CD4-positive, alpha-beta T cell treated with Interleukin-4 for 4 hours (primary cell): ENCODE data around the gene RHEB.

Experiments used
- DNase-seq: peaks from one replicate; pipeline ENCODE4 v3.0.0-alpha.2; 2020

Gene RHEB

DNA sequence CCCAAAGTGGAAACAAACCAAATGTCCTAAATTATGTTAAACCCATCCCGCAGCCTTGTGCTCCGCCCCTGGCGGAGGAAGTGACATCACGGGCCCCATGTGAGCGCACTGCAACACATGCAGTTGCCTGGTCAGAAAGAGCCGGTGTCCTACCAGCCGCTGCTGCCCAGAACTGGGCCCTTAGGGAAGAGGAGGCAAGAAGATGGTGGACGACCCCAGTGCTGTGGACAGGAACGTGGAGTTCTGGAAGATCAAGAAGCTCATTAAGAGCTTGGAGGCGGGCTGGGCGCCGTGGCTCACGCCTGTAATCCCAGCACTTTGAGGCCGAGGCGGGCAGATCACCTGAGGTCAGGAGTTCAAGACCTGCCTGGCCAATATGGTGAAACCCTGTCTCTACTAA, 18.0 kb downstream of the RHEB start:
- DNase-seq: no peak

DNA sequence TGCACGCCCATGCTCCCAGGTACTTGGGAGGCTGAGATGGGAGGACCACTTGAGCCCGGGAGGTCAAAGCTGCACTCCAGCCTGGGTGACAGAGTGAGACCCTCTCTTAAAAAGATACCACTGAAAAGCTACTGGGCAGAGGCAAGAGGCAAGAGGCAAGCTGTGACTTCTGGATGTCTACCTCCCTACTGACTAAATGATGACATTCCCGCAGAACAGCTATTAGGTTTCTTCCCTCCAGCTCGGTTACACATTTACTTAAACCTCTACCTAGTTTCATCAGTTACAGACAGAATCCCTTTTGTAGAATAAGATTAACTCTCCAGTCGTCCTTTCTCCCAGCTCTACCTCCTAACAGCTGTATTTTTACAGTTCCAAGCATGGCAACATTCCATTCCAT, 21.2 kb downstream of the RHEB start:
- no peak for DNase-seq

- no peak for DNase-seq
These were observed 22.3 kb downstream of the RHEB start for GRCh38 chr7:151497306-151497871.

DNA sequence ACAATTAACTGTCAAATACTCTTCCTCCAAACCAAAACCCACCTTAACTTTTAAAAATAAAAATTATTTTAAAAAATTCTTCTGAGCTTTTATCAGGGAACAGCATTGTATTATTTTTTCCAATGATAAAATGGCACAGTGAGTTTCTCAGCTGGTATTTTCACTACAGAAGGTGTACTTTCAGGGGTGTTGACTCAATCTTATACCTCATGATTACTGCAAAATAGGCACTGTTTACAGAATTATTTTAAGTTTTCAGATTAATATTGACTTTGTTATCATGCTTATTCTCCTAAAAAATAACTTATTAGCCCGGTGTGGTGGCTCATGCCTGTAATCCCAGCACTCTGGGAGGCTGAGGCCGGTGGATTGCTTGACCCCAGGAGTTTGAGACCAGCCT, 24.3 kb downstream of the RHEB start:
- no peak for DNase-seq

- DNase-seq: no peak
These were observed 25.1 kb downstream of the RHEB start for GRCh38 chr7:151494298-151495284.

DNA sequence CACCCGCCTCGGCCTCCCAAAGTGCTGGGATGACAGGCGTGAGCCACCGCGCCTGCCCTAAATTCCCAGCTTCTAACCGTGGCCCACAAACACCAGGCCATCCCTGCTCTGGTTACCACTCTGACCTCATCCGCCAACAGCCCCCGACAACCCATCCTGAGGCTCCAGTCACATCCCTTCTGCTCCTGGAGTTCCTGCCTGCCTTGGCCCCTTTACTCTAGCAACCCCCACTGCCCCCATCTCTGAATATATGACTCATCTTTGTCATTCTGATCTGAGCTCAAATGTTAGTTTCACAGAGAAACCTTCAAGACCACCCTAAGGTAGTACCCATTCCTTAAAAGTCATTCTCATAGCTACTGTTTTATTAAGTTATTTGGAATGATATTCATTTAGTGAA, 26.6 kb downstream of the RHEB start:
- DNase-seq: no peak

DNA sequence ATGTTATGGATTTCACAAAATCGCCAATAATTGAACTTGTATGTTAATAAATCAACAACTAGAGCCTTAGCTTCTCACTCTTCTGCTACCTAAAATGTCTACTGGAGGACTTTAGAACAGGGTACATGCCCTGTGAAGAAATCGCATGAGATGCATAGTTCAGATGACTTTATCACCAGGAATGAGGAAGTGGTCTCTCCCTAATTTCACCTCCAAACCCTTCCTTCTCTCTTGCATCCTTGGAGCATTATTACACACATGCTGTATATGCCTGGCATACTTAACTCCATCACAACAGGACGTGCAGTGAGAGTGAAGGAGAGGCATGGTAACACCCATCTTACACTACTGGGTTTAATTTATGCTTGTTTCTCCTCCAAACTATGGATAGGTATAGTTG, 27.8 kb downstream of the RHEB start:
- no peak for DNase-seq

- DNase-seq: no peak
These were observed 29.1 kb downstream of the RHEB start for GRCh38 chr7:151490456-151491105.

GRCh38 chr7:151489498-151489897, 30.2 kb downstream of the RHEB start:
- DNase-seq: no peak

DNA sequence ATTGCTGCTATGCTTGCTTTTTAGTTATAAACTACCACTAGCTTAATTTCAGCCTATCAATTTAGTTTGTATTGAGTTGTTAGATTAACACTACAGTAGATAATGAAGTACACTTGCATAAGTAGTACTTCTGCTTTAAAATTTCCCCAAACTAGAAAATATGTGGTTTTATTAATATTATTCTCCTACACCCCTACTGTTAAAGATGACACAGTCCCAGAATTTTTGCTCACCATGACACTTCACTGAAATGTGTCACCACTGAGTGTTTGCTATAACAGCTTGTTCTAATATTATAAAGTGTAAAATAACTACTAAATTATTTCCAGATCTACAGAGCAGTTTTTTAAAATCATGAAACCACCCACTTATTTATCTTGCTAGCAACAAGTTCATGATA, 31.6 kb downstream of the RHEB start:
- DNase-seq: no peak

DNA sequence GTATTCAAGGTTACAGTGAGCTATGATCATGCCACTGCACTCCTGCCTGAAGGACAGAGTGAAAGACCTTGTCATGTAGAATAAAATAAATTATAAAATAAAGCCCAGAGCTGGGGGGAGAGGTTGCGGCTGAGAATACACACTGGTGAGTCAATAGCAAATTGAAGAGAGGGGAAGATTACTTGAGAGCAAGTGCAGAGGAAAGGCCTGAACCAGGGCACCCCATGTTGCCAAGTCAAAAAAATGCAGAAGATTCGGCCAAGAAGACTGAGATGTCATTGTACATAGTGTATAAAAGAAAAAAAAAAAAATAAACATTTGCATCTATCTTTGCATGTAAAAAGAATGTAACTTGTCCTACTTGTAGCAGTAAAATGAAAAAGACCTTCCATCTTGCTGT, 32.5 kb downstream of the RHEB start:
- DNase-seq: no peak

DNA sequence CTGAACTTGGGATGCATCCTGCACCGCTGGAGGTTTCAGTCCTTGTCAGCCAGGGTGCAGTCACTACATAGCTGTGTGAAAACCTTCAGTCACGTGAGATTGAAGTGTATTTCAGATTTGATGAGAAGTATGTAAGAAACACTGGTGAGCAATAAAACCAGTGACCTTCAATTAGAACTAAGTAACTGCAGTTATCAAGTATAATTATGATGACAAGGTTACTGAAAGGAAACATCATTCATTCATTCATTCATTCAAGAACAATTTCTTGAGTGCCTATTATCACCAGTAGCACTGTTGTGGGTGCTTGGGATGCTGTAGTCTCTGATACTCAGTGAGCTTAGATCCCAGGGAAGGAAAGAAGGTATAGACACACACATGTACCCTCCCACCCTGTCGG, 33.6 kb downstream of the RHEB start:
- DNase-seq: no peak

DNA sequence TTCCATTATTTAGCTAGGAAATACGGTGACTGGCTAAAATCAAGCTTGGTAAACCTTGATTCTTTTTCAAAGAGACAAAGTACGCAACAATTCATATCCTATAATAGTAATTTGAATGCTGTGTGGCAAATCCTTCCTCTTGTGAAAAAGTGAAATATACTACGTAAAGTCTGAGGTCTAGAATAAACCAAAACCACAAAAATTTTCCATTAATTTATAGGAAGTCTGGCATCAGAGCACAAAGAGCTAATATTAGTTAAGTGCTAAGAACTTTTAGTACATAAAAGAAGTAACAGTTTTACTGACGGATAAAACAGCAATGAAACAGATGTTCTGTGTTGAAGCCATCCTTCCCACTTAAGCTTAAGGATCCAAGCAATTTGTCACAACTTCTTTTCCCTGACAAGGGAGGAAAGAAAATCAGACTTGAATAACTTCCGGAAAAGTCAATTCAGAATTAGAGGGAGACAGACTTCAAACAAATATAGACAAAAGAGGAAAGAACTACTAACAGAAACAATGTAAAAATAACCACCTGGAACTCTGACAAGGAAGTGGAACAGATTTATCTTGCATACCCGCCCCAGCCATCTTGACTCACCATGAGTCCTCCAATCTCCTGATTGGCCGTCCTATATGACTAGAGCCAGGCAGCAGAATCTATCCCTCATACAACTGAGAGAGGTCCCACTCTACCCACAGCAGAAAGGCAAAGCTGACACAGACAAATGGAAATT, 34.6 kb downstream of the RHEB start:
- no peak for DNase-seq

DNA sequence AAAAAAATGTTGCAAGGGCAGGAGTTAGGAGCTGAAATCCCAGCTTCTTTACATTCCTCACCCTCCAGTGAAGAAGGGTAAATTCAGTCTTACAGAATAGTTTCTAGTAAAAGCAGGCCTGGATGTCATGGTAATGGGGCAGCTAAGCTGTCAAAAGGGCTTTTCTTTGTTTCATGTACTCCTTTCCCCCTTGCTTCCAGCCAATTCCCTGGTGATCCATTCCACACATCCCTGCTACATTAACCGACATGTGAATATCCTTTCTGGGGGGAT, 36.0 kb downstream of the RHEB start:
- no peak for DNase-seq

- DNase-seq: no peak
These were observed 36.6 kb downstream of the RHEB start for GRCh38 chr7:151482883-151483710.

DNA sequence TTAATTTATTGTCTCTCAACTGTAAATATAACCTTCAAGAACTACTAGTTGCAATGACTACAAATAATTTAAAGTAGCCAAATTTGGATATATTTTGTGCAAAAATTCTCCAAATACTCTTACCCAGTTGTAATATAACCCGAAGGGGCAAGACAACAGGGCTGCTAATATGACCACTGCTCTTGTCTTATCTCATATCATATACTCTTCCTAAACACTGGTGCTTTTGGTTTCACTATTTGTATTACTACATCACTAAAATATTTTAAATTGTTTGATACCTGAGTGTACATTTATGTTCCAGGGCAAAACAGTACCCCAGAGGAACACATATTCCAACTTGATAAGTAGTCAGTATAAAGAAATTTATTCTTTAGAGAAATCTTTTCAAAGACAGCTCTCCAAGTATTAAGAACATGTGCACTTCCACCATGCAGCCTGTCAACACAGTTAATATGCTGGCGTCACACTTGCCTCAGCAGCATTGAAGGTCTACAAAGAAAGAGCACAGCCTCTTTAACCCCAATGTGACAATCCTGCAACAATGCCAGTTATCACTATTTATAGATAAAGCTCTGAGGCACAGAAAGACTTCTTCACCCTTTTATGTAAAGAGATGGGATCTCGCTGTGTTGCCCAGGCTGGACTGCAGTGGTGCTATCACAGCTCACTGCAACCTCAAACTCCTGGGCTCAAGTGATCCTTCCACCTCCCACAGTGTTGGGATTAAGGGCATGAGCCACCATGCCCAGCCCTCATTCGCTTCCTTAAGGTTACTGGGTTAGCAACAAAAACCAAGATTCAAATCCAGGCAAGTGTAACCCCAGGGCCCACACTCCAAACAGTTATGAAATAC, 37.8 kb downstream of the RHEB start:
- DNase-seq: no peak

GRCh38 chr7:151477867-151478266, 41.8 kb downstream of the RHEB start:
- no peak for DNase-seq

GRCh38 chr7:151472644-151473380, 46.9 kb downstream of the RHEB start:
- DNase-seq: no peak

DNA sequence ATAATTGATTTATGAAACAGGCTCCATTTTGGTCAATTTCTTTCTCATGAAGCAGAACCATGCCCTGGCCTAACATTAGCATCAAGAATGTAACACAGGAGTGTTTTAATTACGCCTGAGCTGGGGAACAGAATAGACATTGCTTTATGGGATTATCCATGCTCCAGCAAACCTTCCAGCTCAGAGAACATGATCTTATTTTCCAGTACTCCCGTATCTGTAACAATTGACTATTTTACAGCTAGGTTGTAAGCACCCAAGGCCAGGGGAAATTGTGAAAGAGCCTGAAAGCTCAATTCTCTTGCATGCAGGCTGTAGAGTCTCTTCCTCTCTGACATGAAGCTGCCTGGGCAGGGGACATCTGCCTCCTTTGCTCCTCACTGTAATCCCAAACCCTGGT, 49.0 kb downstream of the RHEB start:
- no peak for DNase-seq

DNA sequence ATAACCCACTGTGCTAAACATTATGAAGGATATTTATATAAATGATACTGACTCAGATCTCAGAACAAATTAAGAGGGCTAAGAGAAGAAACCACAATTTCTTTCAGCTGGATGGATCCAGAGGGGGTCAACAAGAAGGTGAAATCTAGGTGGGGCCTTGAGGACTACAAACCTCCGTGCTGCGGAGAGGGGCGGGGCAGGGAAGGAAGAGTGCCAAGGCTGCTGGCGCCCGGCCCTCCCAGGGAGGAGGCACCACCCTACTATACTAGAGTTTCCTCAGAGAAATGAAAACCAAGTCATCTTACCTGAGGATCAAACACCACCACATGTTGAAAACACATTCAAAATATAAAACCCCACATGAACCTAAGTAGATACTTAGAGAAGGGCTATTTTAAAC, 50.4 kb downstream of the RHEB start:
- no peak for DNase-seq
